GM21367 (cell line): ENCODE measurements around the gene ING3.

Experiments
- ATAC-seq: cut with Tn5 transposase; IDR thresholded peaks from one replicate; pipeline ENCODE4 v1.9.1; 2021; ENCODE audit not compliant: unreplicated experiment

Gene ING3

GRCh38 chr7:120950539-120951308 lies at the start of gene ING3:
Gene ING3 (plus strand): TSS chr7:120950777. CDS start chr7:120950897, 120 bp downstream.
- ATAC-seq, result peak; percentile 96

GRCh38 chr7:120915314-120916105 lies 35.1 kb upstream of the ING3 start:
- ATAC-seq, result no peak

GRCh38 chr7:120916121-120916520 lies 34.5 kb upstream of the ING3 start:
- ATAC-seq, result no peak

- ATAC-seq, result no peak
Measured at GRCh38 chr7:120916538-120916937, 34.0 kb upstream of the ING3 start.

- no peak for ATAC-seq
Measured at GRCh38 chr7:120919466-120919865, 31.1 kb upstream of the ING3 start.

- ATAC-seq, result no peak
Measured at GRCh38 chr7:120920034-120920433, 30.5 kb upstream of the ING3 start.

- no peak for ATAC-seq
Measured at GRCh38 chr7:120920591-120921274, 29.8 kb upstream of the ING3 start.

- ATAC-seq, result no peak
Measured at GRCh38 chr7:120924837-120925236, 25.7 kb upstream of the ING3 start.

- no peak for ATAC-seq
Measured at GRCh38 chr7:120925392-120925791, 25.2 kb upstream of the ING3 start.

GRCh38 chr7:120926943-120927346 lies 23.6 kb upstream of the ING3 start:
- ATAC-seq, result no peak

- ATAC-seq, result peak; percentile 68
Measured at GRCh38 chr7:120927454-120928103, 23.0 kb upstream of the ING3 start.

- ATAC-seq, result no peak
Measured at GRCh38 chr7:120931243-120931642, 19.3 kb upstream of the ING3 start.

GRCh38 chr7:120933475-120933874 lies 17.1 kb upstream of the ING3 start:
- ATAC-seq, result no peak

- ATAC-seq, result no peak
Measured at GRCh38 chr7:120939345-120939744, 11.2 kb upstream of the ING3 start.

- no peak for ATAC-seq
Measured at GRCh38 chr7:120941064-120941463, 9.5 kb upstream of the ING3 start.

- ATAC-seq, result no peak
Measured at GRCh38 chr7:120941856-120942255, 8.7 kb upstream of the ING3 start.

GRCh38 chr7:120942861-120943260 lies 7.7 kb upstream of the ING3 start:
- ATAC-seq, result no peak

- no peak for ATAC-seq
Measured at GRCh38 chr7:120944826-120945562, 5.6 kb upstream of the ING3 start.

- ATAC-seq, result no peak
Measured at GRCh38 chr7:120947980-120948379, 2.6 kb upstream of the ING3 start.

- no peak for ATAC-seq
Measured at GRCh38 chr7:120949393-120949911, 1.1 kb upstream of the ING3 start.
